SKM-1 treated with dmso at 0.1 percent for 144 hours (cell line): Measurements from ENCODE around the gene C15orf39.
"Not testable (repeated sequence)": the region's sequence is repeated elsewhere in the genome, so short reads cannot be mapped to it uniquely, and the experiment has no call there.

Source experiments
- DNase-seq: peaks from one replicate; lab custom pipeline; 2025; ENCODE audit not compliant: unreplicated experiment; lab: John Stamatoyannopoulos, UW

C15orf39 gene

GRCh38 chr15:75209289-75209676 lies 7.6 kb downstream of the C15orf39 start:
- no peak for DNase-seq

- no peak for DNase-seq
Measured at GRCh38 chr15:75210811-75211230, 9.1 kb downstream of the C15orf39 start.

GRCh38 chr15:75211436-75212199 lies 9.9 kb downstream of the C15orf39 start:
- DNase-seq = no peak

- DNase-seq = no peak
Measured at GRCh38 chr15:75212200-75212858, 10.6 kb downstream of the C15orf39 start.

GRCh38 chr15:75213212-75213767 lies 11.6 kb downstream of the C15orf39 start:
- DNase-seq = no peak

GRCh38 chr15:75213768-75214221 lies 12.1 kb downstream of the C15orf39 start:
- DNase-seq = no peak

- DNase-seq = no peak
Measured at GRCh38 chr15:75214293-75215096, 12.8 kb downstream of the C15orf39 start.

- DNase-seq = no peak
Measured at GRCh38 chr15:75215107-75216004, 13.7 kb downstream of the C15orf39 start.

GRCh38 chr15:75217012-75217411 lies 15.3 kb downstream of the C15orf39 start:
- no peak for DNase-seq

GRCh38 chr15:75217574-75217973 lies 15.9 kb downstream of the C15orf39 start:
- not testable (repeated sequence) for DNase-seq

- not testable (repeated sequence) for DNase-seq
Measured at GRCh38 chr15:75219507-75219929, 17.8 kb downstream of the C15orf39 start.

GRCh38 chr15:75223688-75224087 lies 22.0 kb downstream of the C15orf39 start:
- no peak for DNase-seq

GRCh38 chr15:75224281-75224680 lies 22.6 kb downstream of the C15orf39 start:
- DNase-seq = no peak

GRCh38 chr15:75225102-75225836 lies 23.6 kb downstream of the C15orf39 start:
- not testable (repeated sequence) for DNase-seq

GRCh38 chr15:75225951-75226732 lies 24.5 kb downstream of the C15orf39 start:
- no peak for DNase-seq

- not testable (repeated sequence) for DNase-seq
Measured at GRCh38 chr15:75227112-75227511, 25.4 kb downstream of the C15orf39 start.

- DNase-seq = no peak
Measured at GRCh38 chr15:75227663-75228280, 26.1 kb downstream of the C15orf39 start.

- DNase-seq = no peak
Measured at GRCh38 chr15:75228787-75229186, 27.1 kb downstream of the C15orf39 start.
